HL-60/S4 treated with phorbol 12-myristate 13-acetate at 8.2 ng/mL for 4 days and 3 days (cell line): Measurements from ENCODE around the gene CTNNA3.

Experiments used
- in situ Hi-C: fragments of 300-500 bp; cut with MboI; formaldehyde crosslinking; loops from 2 replicates; pipeline ENCODE4 v1.15.0; 2022; ENCODE audit warnings: low sequenced_read_pairs

The CTNNA3 gene

GRCh38 chr10:66837335-66837734 is 858.7 kb downstream of the CTNNA3 start:
- in situ Hi-C loops, result no loop called here

GRCh38 chr10:66836771-66837170 is 859.2 kb downstream of the CTNNA3 start:
- in situ Hi-C loops, result no loop called here

- in situ Hi-C loops, result no loop called here
Measured at GRCh38 chr10:66836057-66836456, 859.9 kb downstream of the CTNNA3 start.

- in situ Hi-C loops, result no loop called here
Measured at GRCh38 chr10:66835400-66835799, 860.6 kb downstream of the CTNNA3 start.

GRCh38 chr10:66834802-66835201 is 861.2 kb downstream of the CTNNA3 start:
- in situ Hi-C loops, result no loop called here

GRCh38 chr10:66833861-66834260 is 862.1 kb downstream of the CTNNA3 start:
- in situ Hi-C loops, result no loop called here

DNA sequence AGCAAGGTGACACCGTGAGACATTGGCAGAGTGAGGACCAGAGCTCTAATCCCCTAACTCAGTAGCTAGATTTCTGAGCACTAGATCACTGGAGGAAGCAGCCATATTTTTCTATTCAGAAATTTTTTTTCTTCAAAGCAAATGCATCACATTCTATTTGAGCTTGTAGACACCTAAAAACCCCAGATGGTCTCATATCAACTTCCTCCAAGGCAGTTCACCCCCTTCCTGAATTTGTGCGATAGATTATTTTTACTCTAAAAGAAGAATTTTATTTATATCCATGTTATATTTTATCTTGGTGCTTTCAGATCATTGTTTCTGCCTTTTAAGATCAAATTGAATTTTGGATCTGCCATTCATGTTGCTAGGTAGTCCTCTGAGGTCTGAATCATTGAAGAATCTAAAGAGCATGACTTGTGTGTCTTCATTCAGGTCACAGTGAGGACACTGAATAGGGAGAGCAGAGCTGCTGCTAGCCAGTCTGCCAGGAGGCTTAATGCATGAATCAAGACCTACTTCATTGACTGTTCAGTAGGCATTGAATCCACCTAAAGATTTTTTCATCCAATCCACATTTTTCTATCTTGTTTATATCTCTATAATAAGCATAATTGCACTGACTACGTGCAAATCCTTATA is 863.1 kb downstream of the CTNNA3 start:
- in situ Hi-C loops, result no loop called here

GRCh38 chr10:66828957-66829356 is 867.0 kb downstream of the CTNNA3 start:
- in situ Hi-C loops, result no loop called here

- in situ Hi-C loops, result no loop called here
Measured at GRCh38 chr10:66827353-66827752, 868.6 kb downstream of the CTNNA3 start.

GRCh38 chr10:66823301-66823700 is 872.7 kb downstream of the CTNNA3 start:
- in situ Hi-C loops, result no loop called here

DNA sequence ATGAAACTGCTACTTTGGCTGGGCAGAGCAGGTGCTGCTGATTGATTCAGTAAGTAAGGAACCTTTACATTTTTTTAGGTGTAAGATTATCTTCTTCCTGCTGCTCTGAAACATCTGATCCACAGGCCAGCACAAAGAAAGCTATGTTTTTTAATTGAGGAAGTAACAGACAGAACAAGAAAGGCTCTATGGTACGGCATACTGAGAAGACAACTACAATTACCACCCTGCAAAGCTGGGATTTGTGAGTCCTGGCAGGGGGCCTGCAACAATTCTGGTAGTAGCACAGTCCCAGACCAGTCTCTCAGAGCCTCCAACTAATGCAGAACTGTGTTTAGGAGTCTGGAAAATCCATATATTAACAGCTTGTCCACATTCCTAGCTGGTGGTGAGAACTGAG is 873.2 kb downstream of the CTNNA3 start:
- in situ Hi-C loops, result no loop called here

- in situ Hi-C loops, result no loop called here
Measured at GRCh38 chr10:66819691-66820090, 876.3 kb downstream of the CTNNA3 start.

DNA sequence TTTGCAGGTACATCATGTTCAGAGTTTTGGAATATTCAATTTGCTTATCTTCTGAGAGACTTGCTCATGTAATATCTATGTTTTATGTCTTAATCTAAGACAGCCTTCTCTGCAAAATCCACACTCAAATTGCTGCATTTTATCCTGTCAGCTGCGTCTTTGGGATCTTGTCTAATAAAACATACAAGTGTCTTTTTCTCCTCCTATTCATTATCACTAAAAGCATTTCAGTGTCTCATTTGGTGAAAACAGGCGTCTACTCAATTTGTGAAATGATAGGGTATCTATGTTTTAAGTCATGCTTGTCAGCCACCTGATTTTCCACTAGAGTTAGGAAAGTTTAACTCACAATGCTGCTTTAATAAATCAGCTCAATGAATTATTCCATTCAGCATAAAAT is 882.9 kb downstream of the CTNNA3 start:
- in situ Hi-C loops, result no loop called here

DNA sequence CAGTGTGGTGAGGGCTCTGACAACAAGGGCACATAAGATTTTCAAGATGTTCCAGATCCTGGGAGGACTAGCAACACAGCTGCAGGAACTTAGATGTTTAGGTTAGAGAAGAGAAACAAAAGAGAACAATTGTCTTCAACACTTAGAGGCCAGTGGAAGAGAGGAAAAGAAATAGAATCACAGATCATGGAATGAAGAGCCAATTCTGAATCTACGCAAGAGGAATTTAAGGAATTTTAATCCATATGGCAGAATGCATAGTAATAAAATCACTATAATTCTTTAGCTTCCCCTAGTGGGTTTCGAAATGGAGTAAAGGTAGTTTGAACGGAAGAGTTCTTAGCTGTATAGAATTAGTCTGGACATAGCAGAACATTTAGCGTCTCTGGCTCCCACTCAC is 884.8 kb downstream of the CTNNA3 start:
- in situ Hi-C loops, result no loop called here

GRCh38 chr10:66809402-66809801 is 886.6 kb downstream of the CTNNA3 start:
- in situ Hi-C loops, result no loop called here

- in situ Hi-C loops, result no loop called here
Measured at GRCh38 chr10:66805612-66806011, 890.4 kb downstream of the CTNNA3 start.

- in situ Hi-C loops, result no loop called here
Measured at GRCh38 chr10:66804962-66805361, 891.0 kb downstream of the CTNNA3 start.

DNA sequence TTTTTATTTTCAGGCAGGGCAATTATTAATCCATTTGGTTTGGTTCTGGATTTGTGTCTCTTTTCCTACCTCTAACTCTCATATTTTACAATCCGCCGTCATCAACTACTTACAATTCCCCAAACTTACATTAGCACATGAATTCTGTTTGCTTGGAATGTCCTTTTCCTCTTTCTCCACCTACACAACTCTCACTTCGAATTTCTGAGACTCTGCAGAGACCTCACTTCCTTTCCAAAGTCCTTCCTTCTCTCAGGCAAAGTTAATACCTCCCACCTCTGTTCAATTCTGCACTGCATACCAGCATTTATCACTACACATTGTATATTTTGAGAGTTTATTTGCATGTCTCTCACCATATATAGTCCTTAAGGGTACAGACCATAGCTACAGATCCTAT is 892.8 kb downstream of the CTNNA3 start:
- in situ Hi-C loops, result no loop called here

DNA sequence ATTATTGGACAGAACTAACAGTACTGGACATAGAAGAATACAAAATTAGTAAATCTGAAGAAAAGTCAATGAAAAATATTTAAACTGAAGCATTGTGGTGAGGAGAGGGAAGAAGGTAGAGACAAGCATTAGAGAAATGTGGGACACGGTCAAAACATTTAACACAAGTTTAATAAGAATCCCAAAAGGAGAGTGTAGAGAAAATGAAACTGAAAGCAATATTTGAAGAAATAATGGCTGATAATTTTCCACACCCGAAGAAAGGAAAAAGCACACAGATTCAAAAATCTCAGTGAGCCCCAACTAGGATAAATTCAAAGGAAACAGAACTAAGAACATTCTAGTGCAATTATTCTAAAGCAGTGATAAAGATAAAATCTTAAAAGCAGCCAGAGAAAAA is 896.5 kb downstream of the CTNNA3 start:
- in situ Hi-C loops, result no loop called here

GRCh38 chr10:66795866-66796265 is 900.1 kb downstream of the CTNNA3 start:
- in situ Hi-C loops, result no loop called here

- in situ Hi-C loops, result no loop called here
Measured at GRCh38 chr10:66792441-66792840, 903.6 kb downstream of the CTNNA3 start.

GRCh38 chr10:66788178-66788987 is 907.6 kb downstream of the CTNNA3 start:
- in situ Hi-C loops, result no loop called here

DNA sequence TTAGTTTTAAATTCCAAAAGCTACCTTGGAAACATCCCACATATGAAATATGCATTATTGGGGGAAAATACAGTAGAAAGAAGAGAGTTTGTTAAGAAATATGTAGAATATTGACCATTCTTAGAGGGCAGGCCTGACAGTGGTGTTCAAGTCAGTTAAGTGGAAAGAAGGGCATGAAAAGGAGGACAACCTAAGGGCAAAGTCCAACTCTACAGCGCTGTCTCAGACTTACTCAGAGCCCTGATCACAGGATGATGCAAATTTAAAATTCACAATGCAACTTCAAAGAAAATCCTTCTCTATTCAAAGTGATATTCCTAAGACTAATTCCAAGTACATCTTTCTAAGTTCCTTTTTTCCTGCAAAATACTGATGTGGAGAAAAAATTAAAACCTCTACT is 909.3 kb downstream of the CTNNA3 start:
- in situ Hi-C loops, result no loop called here
